Neural crest cell (in vitro differentiated cells): ENCODE results near the gene NUP88. TPM values are rescaled to one million over a fixed set of nuclear protein-coding genes. Genes with fewer than 3 reads are reported as not detected.

ENCODE experiments used
- DNase-seq: peaks from one replicate; pipeline ENCODE4 v3.0.0; 2021; ENCODE audit warnings: low read depth, mixed read lengths, low spot score
- H3K27ac Mint-ChIP-seq: one replicate; pipeline ENCODE4 v1.8.0; 2021; ENCODE audit warnings: mild to moderate bottlenecking, mixed read lengths; ENCODE audit not compliant: unreplicated experiment
- H3K27me3 Mint-ChIP-seq: 2 replicates; pipeline ENCODE4 v1.8.0; 2021; ENCODE audit warnings: low read depth, mild to moderate bottlenecking, mixed read lengths
- H3K36me3 Mint-ChIP-seq: 2 replicates; pipeline ENCODE4 v1.8.0; 2021; ENCODE audit warnings: low read depth, mild to moderate bottlenecking, mixed read lengths
- H3K4me1 Mint-ChIP-seq: 2 replicates; pipeline ENCODE4 v1.8.0; 2021; ENCODE audit warnings: mixed read lengths
- H3K4me3 Mint-ChIP-seq: one replicate; pipeline ENCODE4 v1.8.0; 2021; ENCODE audit warnings: mild to moderate bottlenecking, mixed read lengths
- H3K9me3 Mint-ChIP-seq: 2 replicates; pipeline ENCODE4 v1.8.0; 2021; ENCODE audit warnings: mixed read lengths
- CTCF ChIP-seq: fragments of 200-600 bp; sonication (generic); conservative IDR thresholded peaks from 2 replicates; pipeline ENCODE4 v1.5.0; 2021; ENCODE audit warnings: antibody characterized with exemption, mild to moderate bottlenecking
- long read RNA-seq: library from polyadenylated mRNA; unstranded; transcript quantifications from one replicate; pipeline ENCODE4 v2.0.0, GENCODE V29; 2020
- total RNA-seq: library from RNA; stranded (reverse); gene quantifications from 2 replicates; pipeline ENCODE4 v1.2.1, GENCODE V29; 2021

Gene NUP88
- 91.2 and 102 TPM in 2 replicates for total RNA-seq
- long read RNA-seq, transcript NUP88-210 (11 exons, 2,081 nt): minor isoform, 12 of 382 reads
- long read RNA-seq, transcript NUP88-207 (17 exons, 2,916 nt): major isoform, 199 of 382 reads
- long read RNA-seq, partial matches to known transcripts: 122 of 382 reads
- long read RNA-seq, other reads (novel, unspliced or antisense): 47 of 382 reads

DNA sequence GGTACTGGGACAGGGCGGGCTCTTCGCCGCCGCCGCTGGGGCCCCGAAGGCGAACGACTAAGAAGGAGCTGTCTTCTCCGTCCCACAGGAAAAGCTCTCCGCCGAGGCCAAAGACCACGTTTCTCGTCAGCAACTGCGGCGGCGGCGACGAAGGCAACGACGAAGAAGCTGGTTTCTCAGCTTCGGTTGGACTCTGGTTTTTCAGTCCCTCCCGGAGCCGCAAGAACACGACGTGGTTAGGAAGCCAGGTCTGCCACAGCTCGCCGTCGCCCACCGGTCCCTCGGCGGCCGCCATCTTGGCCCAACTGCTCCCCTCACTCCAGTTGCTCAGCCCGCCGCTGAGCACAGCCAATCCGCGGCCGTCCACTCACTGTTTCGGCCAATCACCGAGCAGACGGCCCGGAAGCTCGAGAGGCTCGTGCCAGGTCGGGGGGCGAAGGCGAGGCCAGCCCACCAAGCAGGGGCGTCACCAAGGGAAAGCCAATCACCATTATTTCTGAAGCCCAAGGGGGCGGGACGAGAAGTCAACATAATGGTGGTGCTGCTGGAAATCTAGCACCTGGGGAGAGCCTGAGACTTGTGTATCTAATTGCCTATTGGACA, at the start of gene NUP88:
Gene NUP88 (minus strand): TSS at position 307 of the 603 bp plus-strand sequence. CDS start 12 bp downstream, at position 295.
- Mint-ChIP-seq H3K4me1 (peaks cover 42% of the 10 kb centered on the region), H3K27me3 (no peaks in the 10 kb centered on the region), H3K36me3 (peaks cover 9% of the 10 kb centered on the region), H3K4me3 (peak within 1 kb of the TSS; percentile 98), H3K27ac (peak within 1 kb of the TSS; percentile 99), H3K9me3 (no peaks in the 10 kb centered on the region)
- TF ChIP-seq CTCF: no peak
- DNase-seq: peak; percentile 95

DNA sequence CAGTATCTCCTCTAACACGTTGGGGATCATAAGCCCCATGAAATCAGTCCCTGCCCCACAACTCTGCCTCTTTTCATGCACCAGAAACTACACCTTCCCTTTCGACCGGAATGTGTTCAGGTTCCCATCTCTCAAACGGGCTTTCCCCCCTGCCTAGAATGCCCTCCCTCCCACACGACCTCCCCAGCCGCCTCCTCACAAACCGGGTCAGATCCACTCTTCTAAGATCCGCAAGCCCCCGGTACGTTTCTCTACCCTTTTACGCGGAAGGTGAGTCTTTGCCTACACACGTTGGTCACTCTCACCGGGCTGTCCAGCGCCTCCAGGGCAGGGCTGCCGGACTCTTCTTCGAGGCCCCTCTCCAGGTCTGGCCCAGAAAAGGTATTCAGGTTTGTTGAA, 48.6 kb upstream of the NUP88 start:
- no peaks in the 10 kb centered on the region for H3K27me3 Mint-ChIP-seq
- H3K36me3 Mint-ChIP-seq: no peaks in the 10 kb centered on the region
- TF ChIP-seq CTCF: no peak
- H3K9me3 Mint-ChIP-seq: no peaks in the 10 kb centered on the region
- DNase-seq: no peak
- peaks cover 32% of the 10 kb centered on the region for H3K4me1 Mint-ChIP-seq
- peak overlapping the region; percentile 10 for H3K27ac Mint-ChIP-seq
- H3K4me3 Mint-ChIP-seq: peak overlapping the region; percentile 89

DNA sequence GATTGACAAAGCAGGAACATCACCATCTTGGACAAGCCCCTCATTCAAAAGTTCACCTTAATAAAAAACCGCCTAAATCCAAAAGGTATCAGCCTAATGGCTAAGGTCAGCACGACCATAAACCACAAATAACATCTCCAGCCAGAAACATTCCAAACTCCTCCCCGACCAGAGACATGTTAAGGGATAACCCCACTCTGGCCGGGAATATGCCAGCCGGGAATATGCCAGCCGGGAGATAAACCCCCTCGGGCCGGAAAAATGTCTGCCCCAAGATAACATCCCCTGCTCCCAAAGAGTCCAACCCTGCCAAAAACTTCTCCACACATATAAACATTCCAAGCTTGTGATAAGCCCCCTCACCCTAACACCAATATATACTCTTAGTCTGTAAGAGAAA, 48.0 kb upstream of the NUP88 start:
- no peaks in the 10 kb centered on the region for H3K27me3 Mint-ChIP-seq
- H3K27ac Mint-ChIP-seq: no peak overlapping the region
- H3K4me3 Mint-ChIP-seq: peak overlapping the region; percentile 89
- H3K4me1 Mint-ChIP-seq: peaks cover 32% of the 10 kb centered on the region
- no peaks in the 10 kb centered on the region for H3K9me3 Mint-ChIP-seq
- no peak for DNase-seq
- TF ChIP-seq CTCF: no peak
- H3K36me3 Mint-ChIP-seq: peaks cover 1% of the 10 kb centered on the region

GRCh38 chr17:5466295-5466694, 46.8 kb upstream of the NUP88 start:
- H3K4me1 Mint-ChIP-seq: peaks cover 32% of the 10 kb centered on the region
- no peak for TF ChIP-seq CTCF
- peaks cover 4% of the 10 kb centered on the region for H3K36me3 Mint-ChIP-seq
- no peaks in the 10 kb centered on the region for H3K9me3 Mint-ChIP-seq
- no peak for DNase-seq
- no peaks in the 10 kb centered on the region for H3K27me3 Mint-ChIP-seq
- H3K4me3 Mint-ChIP-seq: peak overlapping the region; percentile 89
- no peak overlapping the region for H3K27ac Mint-ChIP-seq

DNA sequence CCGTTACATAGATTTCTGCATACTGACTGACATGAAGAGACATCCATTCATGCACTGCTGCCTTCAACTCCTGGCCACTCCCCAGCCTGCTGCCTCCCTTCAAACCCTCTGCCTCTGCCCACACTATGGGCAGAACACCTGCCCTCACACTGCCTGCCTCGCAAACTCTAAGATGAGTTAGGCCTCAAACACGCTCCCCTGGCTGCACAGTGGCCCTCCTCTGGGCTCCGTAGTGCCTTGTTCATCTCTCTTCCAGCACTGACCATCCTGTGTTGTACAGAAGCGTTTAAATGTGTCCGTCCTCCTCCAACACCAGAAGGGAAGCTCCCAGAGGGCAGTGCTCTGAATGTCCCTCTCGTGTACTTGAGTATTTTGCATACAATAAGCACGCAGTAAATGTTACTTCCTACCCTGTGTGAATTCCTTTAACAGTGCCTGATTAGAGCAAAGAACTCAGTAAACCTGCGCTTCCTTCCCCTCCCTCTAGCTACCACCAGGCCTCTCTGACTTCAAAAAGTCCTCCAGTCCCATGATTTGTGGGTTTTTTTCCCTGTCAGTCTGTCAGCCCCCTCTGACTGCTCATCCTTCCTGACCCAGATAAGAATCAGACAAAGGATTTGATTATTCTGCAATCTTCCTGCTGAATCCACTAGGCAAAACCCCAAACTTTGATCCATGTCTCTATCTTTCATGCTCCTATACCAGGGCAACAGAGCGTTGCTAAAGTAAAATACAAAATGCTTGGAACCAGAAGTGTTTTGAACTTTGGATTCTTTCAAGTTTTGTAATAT, 45.5 kb upstream of the NUP88 start:
- H3K4me3 Mint-ChIP-seq: peak overlapping the region; percentile 28
- no peak for TF ChIP-seq CTCF
- no peak overlapping the region for H3K27ac Mint-ChIP-seq
- no peaks in the 10 kb centered on the region for H3K9me3 Mint-ChIP-seq
- H3K4me1 Mint-ChIP-seq: peaks cover 32% of the 10 kb centered on the region
- peaks cover 7% of the 10 kb centered on the region for H3K36me3 Mint-ChIP-seq
- no peak for DNase-seq
- H3K27me3 Mint-ChIP-seq: no peaks in the 10 kb centered on the region
